Neuronal stem cell (in vitro differentiated cells): ENCODE results near the gene GLIS1.

Experiments used
- DNase-seq: peaks from one replicate; pipeline ENCODE4 v3.0.0-alpha.2; 2013; ENCODE audit warnings: low spot score
- H2AFZ ChIP-seq: one replicate; pipeline ENCODE4 v1.6.1; 2013; ENCODE audit warnings: mild to moderate bottlenecking, low read length, inconsistent platforms
- H2AK5ac ChIP-seq: 2 replicates; pipeline ENCODE4 v1.6.1; 2013; ENCODE audit warnings: low read depth, mild to moderate bottlenecking, inconsistent platforms, low read length, moderate library complexity, mixed read lengths
- H2BK120ac ChIP-seq: 2 replicates; pipeline ENCODE4 v1.6.1; 2013; ENCODE audit warnings: low read depth, mild to moderate bottlenecking, inconsistent platforms, low read length, moderate library complexity, mixed read lengths
- H2BK12ac ChIP-seq: one replicate; pipeline ENCODE4 v1.6.1; 2013; ENCODE audit warnings: low read length, inconsistent platforms
- H2BK15ac ChIP-seq: 2 replicates; pipeline ENCODE4 v1.6.1; 2013; ENCODE audit warnings: mild to moderate bottlenecking, low read length, inconsistent platforms, mixed read lengths
- H2BK5ac ChIP-seq: one replicate; pipeline ENCODE4 v1.6.1; 2013; ENCODE audit warnings: inconsistent platforms, mild to moderate bottlenecking, low read length, moderate library complexity
- H3K14ac ChIP-seq: one replicate; pipeline ENCODE4 v1.6.1; 2013; ENCODE audit warnings: low read length, inconsistent platforms
- H3K18ac ChIP-seq: 2 replicates; pipeline ENCODE4 v1.6.1; 2013; ENCODE audit warnings: low read length, inconsistent platforms
- H3K23ac ChIP-seq: 2 replicates; pipeline ENCODE4 v1.6.1; 2013; ENCODE audit warnings: low read depth, mild to moderate bottlenecking, mixed read lengths, low read length, inconsistent platforms; ENCODE audit not compliant: poor library complexity
- H3K27ac ChIP-seq: replicated peaks from 3 replicates; pipeline ENCODE4 v1.5.1; 2013; ENCODE audit warnings: low read length, inconsistent platforms
- H3K27me3 ChIP-seq, 3 experiments: 2 replicates each; pipeline ENCODE4 v1.6.1; 2013; ENCODE audit warnings: low read length in 3 of 3, mild to moderate bottlenecking in 2 of 3, inconsistent platforms in 1 of 3, low read depth in 1 of 3, mixed read lengths in 1 of 3, moderate library complexity in 1 of 3; ENCODE audit not compliant: control insufficient read depth in 3 of 3, insufficient read depth in 3 of 3
- H3K36me3 ChIP-seq, 2 donors: replicated peaks in 1 of 2; 2 replicates each; pipeline ENCODE4 v1.6.1; 2013; ENCODE audit warnings: low read length in 2 of 2; ENCODE audit not compliant: control insufficient read depth in 2 of 2, insufficient read depth in 2 of 2
- H3K4ac ChIP-seq: 2 replicates; pipeline ENCODE4 v1.6.1; 2013; ENCODE audit warnings: inconsistent platforms, mild to moderate bottlenecking, low read length, moderate library complexity
- H3K4me1 ChIP-seq, 2 donors: 1 replicate in 1 of 2; 2 replicates in 1 of 2; pipeline ENCODE4 v1.6.1; 2013; ENCODE audit warnings: low read length in 2 of 2, low read depth in 1 of 2; ENCODE audit not compliant: control insufficient read depth in 2 of 2, insufficient read depth in 1 of 2
- H3K4me2 ChIP-seq: one replicate; pipeline ENCODE4 v1.6.1; 2013; ENCODE audit warnings: mild to moderate bottlenecking, low read length, inconsistent platforms; ENCODE audit not compliant: insufficient read depth, poor library complexity, severe bottlenecking
- H3K4me3 ChIP-seq, 2 donors: 2 replicates each; pipeline ENCODE4 v1.5.1; 2013; ENCODE audit warnings: low read length in 2 of 2, mild to moderate bottlenecking in 2 of 2, inconsistent platforms in 1 of 2, moderate library complexity in 1 of 2
- H3K79me1 ChIP-seq: one replicate; pipeline ENCODE4 v1.6.1; 2013; ENCODE audit warnings: low read depth, mild to moderate bottlenecking, inconsistent platforms, low read length, moderate library complexity
- H3K9ac ChIP-seq: one replicate; pipeline ENCODE4 v1.6.1; 2013; ENCODE audit warnings: mild to moderate bottlenecking, low read depth, low read length, inconsistent platforms; ENCODE audit not compliant: poor library complexity
- H3K9me3 ChIP-seq, 2 donors: replicated peaks in 1 of 2; 2 replicates each; pipeline versions ENCODE3 to v1.6.1; 2013; ENCODE audit warnings: low read length in 2 of 2, mild to moderate bottlenecking in 2 of 2, inconsistent platforms in 1 of 2, low read depth in 1 of 2, mixed read lengths in 1 of 2, moderate library complexity in 1 of 2; ENCODE audit not compliant: control insufficient read depth in 2 of 2, insufficient read depth in 1 of 2
- H4K8ac ChIP-seq: one replicate; pipeline ENCODE4 v1.6.1; 2013; ENCODE audit warnings: low read depth, mild to moderate bottlenecking, inconsistent platforms, low read length, moderate library complexity
- H4K91ac ChIP-seq: one replicate; pipeline ENCODE4 v1.6.1; 2013; ENCODE audit warnings: low read length, low read depth, mild to moderate bottlenecking, inconsistent platforms; ENCODE audit not compliant: poor library complexity
- WGBS, 2 donors: extraction: QIAGEN DNeasy Blood & Tissue Kit; methylation state at CpG; one replicate each; pipeline ENCODE4 v1.1.7; 2013; ENCODE audit warnings: missing lambda C conversion rate in 2 of 2, mixed read lengths in 1 of 2; ENCODE audit not compliant: insufficient read length in 2 of 2, insufficient replicate concordance in 1 of 2; ENCODE audit errors: extremely low coverage in 2 of 2; 5-methylcytosine and 5-hydroxymethylcytosine counted together

GLIS1 gene

DNA sequence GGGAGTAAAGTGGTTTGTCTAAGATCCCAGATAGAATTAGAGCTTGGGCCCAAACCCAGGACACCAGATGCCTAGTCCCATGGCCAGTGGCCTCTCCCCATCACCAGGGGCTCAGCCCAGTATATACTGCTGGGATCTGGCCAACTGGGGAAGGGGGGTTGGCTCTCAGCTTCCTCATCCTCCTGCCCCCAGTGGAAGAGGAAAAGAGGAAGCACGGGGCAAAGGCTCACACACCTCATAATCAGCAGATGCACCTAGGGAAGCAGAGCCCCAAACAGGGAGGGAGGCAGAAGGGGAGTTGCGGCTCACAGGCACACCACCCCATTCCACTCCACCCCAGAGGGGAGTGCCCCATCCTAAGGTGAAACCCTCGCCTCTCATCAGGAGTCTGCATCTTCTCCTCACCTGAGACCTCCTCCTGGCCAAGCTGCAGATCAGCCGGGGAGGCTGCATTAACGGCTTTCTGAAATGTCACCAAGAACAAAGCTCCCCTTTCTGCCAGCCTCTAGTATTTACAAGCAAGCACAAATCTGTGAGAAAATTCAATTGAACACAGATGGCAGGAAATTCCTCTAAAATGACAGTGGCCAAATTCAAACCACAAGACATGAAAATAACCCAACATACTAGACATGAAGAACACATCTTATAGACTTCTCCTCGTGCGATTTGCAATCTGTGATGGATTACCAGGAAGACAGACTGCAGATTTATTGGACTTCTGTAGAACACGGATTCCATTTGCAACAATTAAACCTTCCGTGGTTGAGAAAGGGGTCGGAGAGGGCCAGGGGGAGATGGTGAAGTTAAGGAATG, 82.8 kb downstream of the GLIS1 start:
- no peaks in the 10 kb centered on the region for H3K36me3 ChIP-seq
- H3K27ac ChIP-seq: no peak overlapping the region
- H2BK12ac ChIP-seq: no peak overlapping the region
- H3K79me1 ChIP-seq: no peaks in the 10 kb centered on the region
- no peak overlapping the region for H2AK5ac ChIP-seq
- H3K14ac ChIP-seq: peak overlapping the region; percentile 10
- no peak overlapping the region for H2BK5ac ChIP-seq
- no peaks in the 10 kb centered on the region for H3K9me3 ChIP-seq
- peaks cover 0 to 20% (median 0%) of the 10 kb centered on the region in 3 experiments for H3K27me3 ChIP-seq
- H2AFZ ChIP-seq: no peak overlapping the region
- no CpG with 5 or more reads among the region's 10 CpGs for WGBS, 2 donors
- no peak overlapping the region for H4K91ac ChIP-seq
- H2BK15ac ChIP-seq: no peak overlapping the region
- no peak overlapping the region for H3K18ac ChIP-seq
- DNase-seq: no peak
- H3K4me1 ChIP-seq: peaks cover 0 to 2% of the 10 kb centered on the region in 2 donors
- H4K8ac ChIP-seq: no peak overlapping the region
- no peak overlapping the region for H2BK120ac ChIP-seq
- H3K9ac ChIP-seq: no peak overlapping the region
- no peak overlapping the region for H3K23ac ChIP-seq
- H3K4me3 ChIP-seq: no peak overlapping the region
- no peak overlapping the region for H3K4ac ChIP-seq
- no peak overlapping the region for H3K4me2 ChIP-seq

DNA sequence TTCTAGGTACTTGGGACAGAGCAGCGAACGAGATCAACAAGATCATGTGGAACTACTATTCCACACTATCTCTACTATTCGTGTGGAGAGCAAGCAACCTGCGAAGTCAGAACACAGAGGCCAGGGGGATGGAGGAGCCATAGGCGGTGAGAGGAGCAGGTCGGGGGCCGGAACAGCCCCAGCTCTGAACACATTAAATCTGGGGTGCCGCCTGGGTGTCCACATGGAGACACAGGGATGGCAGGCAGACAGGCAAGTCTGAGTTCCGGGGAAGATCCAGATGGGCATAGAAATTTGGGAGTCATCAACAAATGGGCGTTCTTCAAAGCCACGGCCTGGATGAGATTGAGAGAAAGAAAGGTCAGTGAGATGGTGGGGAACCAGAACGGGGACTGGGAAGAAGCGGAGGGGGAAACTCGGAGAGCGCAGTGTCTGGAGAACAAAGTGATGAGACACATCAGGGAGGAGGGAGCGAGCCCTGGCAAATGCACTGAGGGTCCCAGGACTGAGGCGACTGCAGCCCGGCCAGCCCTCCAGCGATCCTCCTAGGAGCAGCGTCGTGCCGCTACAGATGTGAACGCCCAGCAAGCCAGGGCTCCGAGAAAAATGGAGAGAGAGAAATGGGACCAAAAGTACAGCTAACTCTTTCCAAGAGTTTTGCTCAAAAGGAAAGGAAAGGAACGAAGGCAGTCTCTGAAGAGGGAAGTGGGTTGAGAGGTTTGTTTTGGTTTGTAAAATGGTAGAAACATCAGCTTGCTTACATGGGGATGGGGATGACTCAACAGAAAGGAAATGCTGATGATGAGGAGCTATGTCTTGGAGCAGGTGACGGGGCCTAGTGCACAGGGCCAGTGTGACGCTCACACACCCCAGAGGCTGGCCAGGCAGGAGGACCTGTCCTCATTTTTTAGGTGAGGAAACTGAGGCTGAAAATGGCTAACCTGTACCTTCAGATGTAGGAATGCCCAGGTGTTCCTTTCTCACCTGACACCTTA, 84.5 kb downstream of the GLIS1 start:
- Histone ChIP-seq H3K79me1 (no peaks in the 10 kb centered on the region), H2BK15ac (no peak overlapping the region)

DNA sequence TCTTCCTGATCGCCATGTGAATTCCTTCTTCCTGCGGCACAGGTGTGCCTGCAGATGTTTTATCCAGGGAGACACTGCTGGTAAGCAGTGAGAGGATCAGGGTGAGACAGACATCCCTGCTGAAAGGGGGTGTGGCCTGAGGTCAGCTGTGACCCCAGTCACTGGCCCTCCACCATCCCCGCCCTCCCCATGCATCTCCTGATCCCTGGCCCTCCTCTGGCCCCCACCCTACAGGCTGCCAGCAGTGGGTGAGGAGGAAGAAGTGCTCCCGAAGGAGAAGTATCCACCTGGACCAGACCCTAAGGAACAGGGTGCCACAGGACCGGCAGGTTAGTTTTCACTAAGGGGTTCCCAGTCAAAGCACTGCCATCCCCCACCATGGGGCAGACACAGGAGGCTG, 85.3 kb downstream of the GLIS1 start:
- no peak overlapping the region for H3K4me2 ChIP-seq
- no peaks in the 10 kb centered on the region for H3K4me1 ChIP-seq
- no peak for DNase-seq
- H3K27me3 ChIP-seq: peaks cover 0 to 15% (median 0%) of the 10 kb centered on the region in 3 experiments
- no peaks in the 10 kb centered on the region for H3K79me1 ChIP-seq
- H2BK120ac ChIP-seq: no peak overlapping the region
- no peak overlapping the region for H2BK12ac ChIP-seq
- H3K4me3 ChIP-seq: no peak overlapping the region
- WGBS, 2 donors: no CpG with 5 or more reads among the region's 5 CpGs
- H3K14ac ChIP-seq: no peak overlapping the region
- no peak overlapping the region for H4K8ac ChIP-seq
- H3K9ac ChIP-seq: no peak overlapping the region
- H3K23ac ChIP-seq: no peak overlapping the region
- no peak overlapping the region for H4K91ac ChIP-seq
- peak overlapping the region; percentile 10 for H2AK5ac ChIP-seq
- no peak overlapping the region for H3K27ac ChIP-seq
- no peak overlapping the region for H2BK15ac ChIP-seq
- no peak overlapping the region for H2BK5ac ChIP-seq
- H3K36me3 ChIP-seq: no peaks in the 10 kb centered on the region
- H2AFZ ChIP-seq: no peak overlapping the region
- no peaks in the 10 kb centered on the region for H3K9me3 ChIP-seq
- peak overlapping the region; percentile 30 for H3K18ac ChIP-seq
- H3K4ac ChIP-seq: no peak overlapping the region

More for the DNA sequence above, 84.5 kb downstream of the GLIS1 start:
- Histone ChIP-seq H2AFZ (no peak overlapping the region), H3K27me3 (peaks cover 0 to 15% (median 0%) of the 10 kb centered on the region in 3 experiments), H3K27ac (no peak overlapping the region), H3K9me3 (no peaks in the 10 kb centered on the region), H3K4me2 (no peak overlapping the region), H3K4ac (no peak overlapping the region), H3K9ac (no peak overlapping the region), H4K8ac (no peak overlapping the region), H2BK12ac (peak overlapping the region; percentile 4), H3K23ac (peak overlapping the region; percentile 33), H2BK120ac (no peak overlapping the region), H3K4me1 (no peaks in the 10 kb centered on the region), H4K91ac (no peak overlapping the region), H3K4me3 (no peak overlapping the region), H3K18ac (peak overlapping the region; percentile 22), H3K14ac (no peak overlapping the region), H2BK5ac (no peak overlapping the region), H2AK5ac (peak overlapping the region; percentile 10), H3K36me3 (no peaks in the 10 kb centered on the region)
- no peak for DNase-seq
- WGBS, 2 donors: no CpG with 5 or more reads among the region's 27 CpGs

DNA sequence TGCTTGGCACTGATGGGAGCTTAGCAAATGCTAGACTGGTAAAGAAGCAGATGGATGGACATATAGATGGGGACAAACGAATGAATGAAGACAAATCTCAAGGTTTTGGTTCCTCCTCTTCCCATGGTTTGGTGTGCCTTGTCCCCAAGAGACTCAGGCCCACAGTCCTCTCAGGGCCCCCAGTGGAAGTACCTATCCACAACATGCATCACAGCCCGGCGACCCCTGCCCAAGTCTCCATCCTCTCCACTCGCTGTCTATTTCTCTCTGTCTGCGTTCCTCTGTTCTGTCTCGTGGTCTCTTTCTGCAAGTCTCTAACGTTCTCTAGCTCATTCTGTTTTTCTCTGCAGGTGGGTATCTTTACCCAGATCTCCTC, 85.8 kb downstream of the GLIS1 start:
- no peak overlapping the region for H2AK5ac ChIP-seq
- WGBS, 2 donors: no CpG with 5 or more reads among the region's 7 CpGs

More for the DNA sequence above, 85.8 kb downstream of the GLIS1 start:
- Histone ChIP-seq H3K14ac (no peak overlapping the region), H2BK12ac (no peak overlapping the region), H3K4ac (no peak overlapping the region), H3K4me2 (no peak overlapping the region), H3K23ac (no peak overlapping the region), H3K27ac (no peak overlapping the region), H2BK5ac (no peak overlapping the region), H4K8ac (no peak overlapping the region), H2AFZ (no peak overlapping the region), H3K4me1 (no peaks in the 10 kb centered on the region), H2BK120ac (no peak overlapping the region), H2BK15ac (no peak overlapping the region), H4K91ac (no peak overlapping the region), H3K36me3 (no peaks in the 10 kb centered on the region), H3K9ac (no peak overlapping the region), H3K18ac (peak overlapping the region; percentile 12), H3K79me1 (no peaks in the 10 kb centered on the region), H3K27me3 (peaks cover 0 to 15% (median 0%) of the 10 kb centered on the region in 3 experiments), H3K4me3 (no peak overlapping the region), H3K9me3 (no peaks in the 10 kb centered on the region)
- DNase-seq: no peak
